GM19328 (cell line): Measurements from ENCODE around the gene ITLN1.

Source experiments
- ATAC-seq: cut with Tn5 transposase; IDR thresholded peaks from one replicate; pipeline ENCODE4 v1.9.1; 2021; ENCODE audit warnings: mild to moderate bottlenecking, moderate library complexity; ENCODE audit not compliant: unreplicated experiment

The ITLN1 gene

DNA sequence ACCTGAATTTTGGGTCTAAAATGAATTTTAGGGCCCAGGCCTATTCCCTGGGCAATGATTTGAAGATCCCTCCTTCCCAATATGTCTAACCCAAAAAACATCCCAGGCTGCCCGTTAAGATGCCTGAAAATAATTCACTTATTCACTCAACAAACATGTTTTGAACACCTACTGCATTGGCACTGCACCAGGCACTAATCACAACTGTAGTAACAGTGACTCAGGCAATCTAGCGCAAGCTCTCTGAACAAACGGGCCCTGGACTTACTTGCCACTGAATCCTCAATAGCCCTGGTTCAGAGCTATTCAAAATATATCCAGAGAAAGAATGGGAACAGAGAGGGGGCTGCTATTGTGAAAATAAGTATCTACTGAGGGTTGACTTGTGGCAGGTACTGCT is 26.5 kb downstream of the ITLN1 start:
- no peak for ATAC-seq

DNA sequence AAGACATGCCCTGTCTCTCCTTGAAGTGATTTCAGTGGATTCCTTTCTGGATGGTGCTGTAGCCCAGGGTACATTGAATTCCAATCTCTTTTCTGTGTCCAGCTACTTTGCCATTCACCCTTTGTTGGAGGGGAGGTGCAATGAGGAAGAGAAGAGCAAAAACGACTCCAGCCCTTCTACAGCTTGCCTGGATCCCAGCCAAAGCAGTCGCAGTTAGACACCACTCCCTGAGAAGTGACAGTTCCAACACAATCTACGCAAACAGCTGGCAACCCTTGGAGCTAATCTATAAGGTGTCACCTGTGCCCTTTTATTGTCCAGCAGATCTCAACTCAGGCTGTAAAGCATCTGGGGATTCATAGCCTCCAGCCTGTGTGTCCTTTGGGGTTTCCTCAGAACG is 26.9 kb downstream of the ITLN1 start:
- no peak for ATAC-seq

- no peak for ATAC-seq
These were observed 29.6 kb downstream of the ITLN1 start for GRCh38 chr1:160855181-160855981.

DNA sequence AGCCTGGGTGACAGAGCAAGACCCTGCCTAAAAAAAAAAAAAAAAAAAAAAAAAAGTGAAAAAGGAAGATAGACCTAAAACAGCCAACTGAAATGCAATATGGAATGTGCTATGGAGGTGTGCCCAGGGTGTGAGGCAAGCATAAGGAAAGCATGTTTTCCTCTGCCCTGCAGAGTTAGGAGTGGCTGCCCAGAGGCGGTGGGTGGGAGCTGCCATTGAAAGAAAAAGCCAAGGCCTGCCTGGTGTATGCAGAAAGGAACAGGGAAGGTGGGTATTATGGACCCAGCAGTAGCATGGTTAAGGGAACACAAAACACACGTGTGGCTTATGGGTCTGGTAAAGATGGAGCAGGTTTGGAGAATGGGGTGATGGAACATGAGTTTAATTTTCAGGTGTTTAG is 31.2 kb downstream of the ITLN1 start:
- ATAC-seq: no peak

DNA sequence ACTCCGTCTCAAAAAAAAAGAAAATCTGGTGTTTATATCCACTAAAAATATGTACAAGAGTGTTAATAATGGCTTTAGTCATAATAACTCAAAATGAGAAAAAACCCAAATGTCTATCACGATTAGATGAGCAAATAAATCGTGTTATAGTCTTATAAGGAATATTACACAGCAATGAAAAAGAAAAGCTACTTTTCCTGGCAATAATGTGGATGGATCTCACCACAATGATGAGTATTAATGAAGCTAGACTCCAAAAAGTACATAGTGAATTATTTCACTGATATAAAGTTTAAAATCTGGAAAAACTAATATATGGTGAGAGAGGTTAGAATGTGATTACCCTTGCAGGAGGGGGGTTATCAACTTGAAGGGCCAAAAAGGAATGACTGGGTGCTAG is 32.0 kb downstream of the ITLN1 start:
- ATAC-seq: no peak

DNA sequence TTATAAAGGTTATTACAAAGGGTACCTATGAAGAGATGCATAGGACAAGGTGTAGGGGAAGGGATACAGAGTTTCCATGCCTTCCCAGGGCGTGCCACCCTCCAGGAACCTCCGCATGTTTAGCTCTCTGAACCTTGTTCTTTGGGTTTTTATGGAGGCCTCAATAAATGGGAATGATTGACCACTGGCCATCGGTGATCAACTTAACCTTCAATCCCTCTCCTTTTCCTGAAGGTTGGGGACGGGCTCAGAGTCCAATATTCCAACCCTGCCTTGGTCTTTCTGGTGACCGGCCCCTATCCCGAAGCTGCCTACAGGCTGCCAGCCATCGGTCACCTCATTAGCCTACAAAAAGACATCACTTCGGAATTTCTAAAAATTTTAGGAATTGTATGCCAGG is 34.0 kb downstream of the ITLN1 start:
- no peak for ATAC-seq

- no peak for ATAC-seq
These were observed 34.4 kb downstream of the ITLN1 start for GRCh38 chr1:160850541-160850940.

DNA sequence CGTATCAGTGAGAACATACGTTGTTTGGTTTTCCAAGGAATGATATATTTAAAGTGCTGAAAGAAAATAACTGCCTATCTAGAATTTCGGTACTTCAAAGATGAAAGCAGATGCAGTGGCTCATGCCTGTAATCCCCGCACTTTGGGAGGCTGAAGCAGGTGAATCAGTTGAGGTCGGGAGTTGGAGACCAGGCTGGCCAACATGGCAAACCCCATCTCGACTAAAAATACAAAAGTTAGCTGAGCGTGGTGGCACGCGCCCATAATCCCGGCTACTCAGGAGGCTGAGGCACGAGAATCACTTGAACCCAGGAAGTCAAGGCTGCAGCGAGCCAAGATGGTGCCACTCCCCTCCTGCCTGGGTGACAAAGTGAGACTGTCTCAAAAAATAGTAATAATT is 38.7 kb downstream of the ITLN1 start:
- no peak for ATAC-seq

GRCh38 chr1:160844447-160845232 is 40.3 kb downstream of the ITLN1 start:
- no peak for ATAC-seq

- ATAC-seq: no peak
These were observed 43.9 kb downstream of the ITLN1 start for GRCh38 chr1:160841079-160841478.

GRCh38 chr1:160839746-160840145 is 45.2 kb downstream of the ITLN1 start:
- ATAC-seq: no peak

GRCh38 chr1:160838888-160839287 is 46.1 kb downstream of the ITLN1 start:
- ATAC-seq: no peak

DNA sequence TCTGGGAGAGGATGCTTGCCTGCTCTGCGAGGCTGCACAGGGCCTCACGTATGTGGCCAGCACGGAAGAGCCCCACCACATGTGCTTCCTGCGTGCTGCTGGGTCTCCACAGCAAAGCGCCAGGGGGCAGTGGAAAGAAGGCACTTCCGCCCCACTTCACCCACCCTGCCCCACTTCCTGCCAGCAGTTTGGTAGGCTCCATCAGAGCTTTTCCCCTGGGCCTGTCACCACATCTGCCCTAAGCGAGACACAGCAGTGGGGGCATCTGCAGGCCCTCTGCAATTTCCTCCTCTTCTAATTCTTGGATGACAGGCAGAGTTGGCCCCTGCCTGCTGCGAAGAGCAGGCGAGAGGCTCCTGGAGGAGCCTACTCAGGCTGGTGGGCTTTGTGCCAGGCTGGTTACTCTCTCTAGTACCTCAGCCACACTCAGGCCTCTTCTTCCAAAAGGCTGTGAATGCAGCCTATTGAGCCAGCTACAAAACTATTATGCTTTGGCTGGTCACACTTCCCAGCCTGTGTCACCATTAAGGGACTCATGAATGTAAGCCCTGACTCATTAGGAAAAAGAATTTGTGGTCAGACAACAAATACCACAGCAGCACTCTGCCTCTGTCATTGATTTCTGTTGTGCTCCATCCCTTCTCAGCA is 47.3 kb downstream of the ITLN1 start:
- peak; percentile 60 for ATAC-seq

GRCh38 chr1:160836981-160837557 is 47.9 kb downstream of the ITLN1 start:
- ATAC-seq: no peak

- ATAC-seq: no peak
These were observed 48.4 kb downstream of the ITLN1 start for GRCh38 chr1:160836561-160836960.

DNA sequence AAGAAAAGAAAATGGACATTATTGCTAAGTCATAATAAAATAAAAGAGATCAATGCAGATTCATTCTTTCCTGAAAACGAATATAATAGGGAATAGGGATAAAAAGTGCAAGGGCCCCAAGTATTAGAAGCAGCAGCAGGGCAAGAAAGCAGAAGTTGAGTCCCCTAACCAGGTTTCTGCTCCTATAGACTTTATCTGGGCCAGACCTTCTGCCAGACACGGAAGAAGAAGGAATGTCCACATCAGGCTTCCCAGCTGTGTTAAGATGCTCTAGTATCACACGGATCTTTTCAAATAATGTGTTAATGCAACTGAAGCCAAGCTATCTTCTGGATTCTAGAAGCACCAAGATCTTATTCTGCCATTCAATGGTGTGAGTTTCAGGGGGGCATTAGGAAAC is 49.2 kb downstream of the ITLN1 start:
- ATAC-seq: no peak

GRCh38 chr1:160834945-160835565 is 49.9 kb downstream of the ITLN1 start:
- no peak for ATAC-seq

DNA sequence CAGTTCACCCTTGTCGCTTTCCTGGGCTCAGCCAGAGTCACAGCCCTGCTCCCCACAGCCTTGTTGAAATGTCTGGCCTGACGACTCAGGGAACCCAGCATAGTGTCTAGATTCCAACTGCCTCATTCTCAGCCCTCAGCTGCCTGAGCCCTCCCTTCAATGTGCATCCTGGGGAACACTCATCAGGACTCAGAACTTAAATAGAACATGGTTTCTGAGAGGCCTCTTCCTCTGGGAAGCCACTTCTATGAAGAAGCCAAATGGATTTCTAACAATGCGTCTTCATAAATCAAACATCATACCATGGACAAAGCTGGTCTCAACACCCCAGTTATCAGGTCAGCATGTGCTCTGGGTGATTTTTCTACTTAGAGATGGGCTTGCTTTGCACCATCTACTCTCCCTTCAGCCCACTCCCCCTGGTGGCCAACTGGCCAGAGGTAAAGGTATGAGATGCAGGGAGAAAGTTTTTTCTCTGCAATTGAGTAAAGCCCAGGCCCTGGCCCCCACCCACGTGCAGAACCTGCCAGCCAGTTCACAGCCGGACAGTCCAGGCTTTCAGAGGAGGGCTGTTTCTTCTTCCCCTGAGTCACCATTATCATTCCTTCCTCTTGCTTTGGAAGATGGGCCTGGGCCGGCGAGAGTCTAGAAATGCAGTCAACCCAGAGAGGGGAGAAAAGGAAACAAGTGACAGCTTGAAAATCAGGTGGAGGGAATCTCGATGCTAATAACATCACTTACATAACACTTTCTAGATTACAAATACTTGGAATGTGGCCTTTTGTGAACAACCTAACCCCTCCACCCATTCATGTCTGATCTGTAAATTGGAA is 54.4 kb downstream of the ITLN1 start:
- ATAC-seq: no peak

GRCh38 chr1:160829766-160830165 is 55.2 kb downstream of the ITLN1 start:
- no peak for ATAC-seq

GRCh38 chr1:160827418-160827817 is 57.6 kb downstream of the ITLN1 start:
- no peak for ATAC-seq
